WTC11 (cell line): ENCODE results near the gene NANP. TPM values are rescaled to one million over a fixed set of nuclear protein-coding genes. Genes with fewer than 3 reads are reported as not detected.
A peak's percentile ranks its signal among the peaks of the same experiment; 100 is the strongest.

Experiments used
- ATAC-seq: fragments of 200-7000 bp; cut with Tn5 transposase; 2 replicates; pipeline ENCODE4 v1.10.0; 2021; ENCODE audit warnings: mild to moderate bottlenecking, moderate library complexity
- CTCF ChIA-PET: fragments of 300-600 bp; sonication (Branson Sonifier 250); formaldehyde crosslinking; loops from one replicate; lab custom pipeline; 2021; ENCODE audit warnings: antibody characterized with exemption; lab: Charles Lee
- POLR2A ChIA-PET: fragments of 350-600 bp; sonication (Branson Sonifier 250); formaldehyde crosslinking; loops from one replicate; lab custom pipeline; 2021; ENCODE audit warnings: antibody characterized with exemption; lab: Charles Lee
- DNase-seq: peaks from one replicate; pipeline ENCODE4 v3.0.0; 2021; ENCODE audit warnings: low spot score
- H3K27ac Mint-ChIP-seq: 2 replicates; pipeline ENCODE4 v1.8.0; 2021; ENCODE audit warnings: mixed read lengths
- H3K27me3 Mint-ChIP-seq: 2 replicates; pipeline ENCODE4 v1.8.0; 2021; ENCODE audit warnings: low read depth, mild to moderate bottlenecking, moderate library complexity, mixed read lengths
- H3K36me3 Mint-ChIP-seq: 2 replicates; pipeline ENCODE4 v1.8.0; 2021; ENCODE audit warnings: mixed read lengths
- H3K4me1 Mint-ChIP-seq: 2 replicates; pipeline ENCODE4 v1.8.0; 2022; ENCODE audit warnings: mixed read lengths
- H3K4me3 Mint-ChIP-seq: 2 replicates; pipeline ENCODE4 v1.8.0; 2021; ENCODE audit warnings: mild to moderate bottlenecking, moderate library complexity, mixed read lengths
- H3K9me3 Mint-ChIP-seq: 2 replicates; pipeline ENCODE4 v1.8.0; 2021; ENCODE audit warnings: mixed read lengths
- CREM ChIP-seq: sonication (generic); formaldehyde crosslinking; IDR thresholded peaks from 2 replicates; pipeline ENCODE4 v1.8.1; 2022; ENCODE audit warnings: mild to moderate bottlenecking, missing genetic modification reagents, moderate library complexity
- GABPB1 ChIP-seq: sonication (generic); formaldehyde crosslinking; IDR thresholded peaks from 2 replicates; pipeline ENCODE4 v1.8.1; 2023; ENCODE audit warnings: mild to moderate bottlenecking, missing genetic modification reagents
- SP1 ChIP-seq: sonication (generic); formaldehyde crosslinking; conservative IDR thresholded peaks from 2 replicates; pipeline ENCODE4 v1.8.1; 2022; ENCODE audit warnings: missing genetic modification reagents
- TCF7 ChIP-seq: sonication (generic); formaldehyde crosslinking; IDR thresholded peaks from 2 replicates; pipeline ENCODE4 v1.8.0; 2022; ENCODE audit warnings: mild to moderate bottlenecking, low read depth, missing genetic modification reagents, moderate library complexity
- TEAD4 ChIP-seq: sonication (generic); formaldehyde crosslinking; IDR thresholded peaks from 2 replicates; pipeline ENCODE4 v1.8.0; 2022; ENCODE audit warnings: mild to moderate bottlenecking, missing genetic modification reagents
- TP53 ChIP-seq: sonication (generic); formaldehyde crosslinking; IDR thresholded peaks from 2 replicates; pipeline ENCODE4 v1.8.1; 2023; ENCODE audit warnings: mild to moderate bottlenecking, missing genetic modification reagents
- ZNF219 ChIP-seq: sonication (generic); formaldehyde crosslinking; IDR thresholded peaks from 2 replicates; pipeline ENCODE4 v1.8.0; 2023; ENCODE audit warnings: missing genetic modification reagents, mild to moderate bottlenecking, borderline replicate concordance
- ZNF263 ChIP-seq: sonication (generic); formaldehyde crosslinking; IDR thresholded peaks from 2 replicates; pipeline ENCODE4 v1.8.1; 2022; ENCODE audit warnings: low read depth, mild to moderate bottlenecking, moderate library complexity, missing genetic modification reagents
- total RNA-seq: library from RNA; stranded (reverse); gene quantifications from 3 replicates; pipeline ENCODE4 v1.2.3, GENCODE V29; 2021
- TF ChIP-seq, protein P1 (sequence below): sonication (generic); formaldehyde crosslinking; IDR thresholded peaks from 2 replicates; pipeline ENCODE4 v1.8.0; 2022; ENCODE audit warnings: mild to moderate bottlenecking, missing genetic modification reagents
- TF ChIP-seq, protein P2 (sequence below): sonication (generic); formaldehyde crosslinking; IDR thresholded peaks from 2 replicates; pipeline ENCODE4 v1.8.0; 2022; ENCODE audit warnings: missing genetic modification reagents
- TF ChIP-seq, protein P3 (sequence below): sonication (generic); formaldehyde crosslinking; IDR thresholded peaks from 2 replicates; pipeline ENCODE4 v1.8.1; 2023; ENCODE audit warnings: mild to moderate bottlenecking, missing genetic modification reagents, borderline replicate concordance
- TF ChIP-seq, protein P4 (sequence below): sonication (generic); formaldehyde crosslinking; IDR thresholded peaks from 2 replicates; pipeline ENCODE4 v1.8.1; 2022; ENCODE audit warnings: low read depth, missing genetic modification reagents, borderline replicate concordance
- TF ChIP-seq, protein P5 (sequence below): sonication (generic); formaldehyde crosslinking; IDR thresholded peaks from 2 replicates; pipeline ENCODE4 v1.8.1; 2023; ENCODE audit warnings: mild to moderate bottlenecking, missing genetic modification reagents, moderate library complexity

Gene NANP
- total RNA-seq, 1 experiment from 2014 or later: 4.8 TPM

DNA sequence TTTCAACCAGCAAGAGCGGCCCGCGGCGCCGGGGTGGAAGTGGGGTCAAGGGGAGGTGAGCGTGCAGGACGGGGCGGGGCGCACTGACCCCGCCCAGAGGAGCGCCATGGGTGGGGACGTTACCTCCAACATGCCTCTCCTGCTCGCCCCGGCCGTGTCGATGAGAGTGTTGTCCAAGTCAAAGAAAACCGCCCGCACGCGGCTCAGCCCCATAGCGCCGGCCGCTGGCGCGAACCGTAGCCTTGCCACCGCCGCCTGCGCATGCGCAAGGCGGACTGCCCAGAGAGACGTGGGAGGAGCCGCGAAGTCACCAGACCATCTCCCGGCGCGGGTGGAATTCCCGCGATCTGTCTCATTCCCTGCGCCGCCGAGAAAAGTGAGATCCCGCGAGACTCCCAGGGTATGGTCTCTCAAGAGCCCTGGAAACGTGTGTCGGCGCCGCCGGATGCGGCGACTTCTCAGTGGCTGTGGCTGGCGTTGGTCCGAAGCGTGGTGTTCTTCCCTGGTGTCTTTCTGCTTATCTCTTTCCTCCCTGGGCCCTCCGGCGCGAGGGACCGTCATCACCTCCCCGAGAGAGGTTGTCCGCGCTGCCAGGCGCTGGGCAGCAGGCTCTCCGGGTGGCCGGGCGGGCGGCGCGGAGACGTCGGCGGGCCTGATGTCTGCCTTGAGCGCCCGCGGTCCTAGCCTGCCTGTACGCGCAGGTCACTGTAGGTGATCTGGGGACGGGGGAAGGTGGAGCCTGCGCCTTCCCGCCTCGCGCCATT lies at the start of gene NANP (continued):
- no peak for TF ChIP-seq ZNF263 (CRISPR knock-in tag)
- peak; percentile 60 for TF ChIP-seq GABPB1 (CRISPR knock-in tag)
- TF ChIP-seq, protein P1, sequence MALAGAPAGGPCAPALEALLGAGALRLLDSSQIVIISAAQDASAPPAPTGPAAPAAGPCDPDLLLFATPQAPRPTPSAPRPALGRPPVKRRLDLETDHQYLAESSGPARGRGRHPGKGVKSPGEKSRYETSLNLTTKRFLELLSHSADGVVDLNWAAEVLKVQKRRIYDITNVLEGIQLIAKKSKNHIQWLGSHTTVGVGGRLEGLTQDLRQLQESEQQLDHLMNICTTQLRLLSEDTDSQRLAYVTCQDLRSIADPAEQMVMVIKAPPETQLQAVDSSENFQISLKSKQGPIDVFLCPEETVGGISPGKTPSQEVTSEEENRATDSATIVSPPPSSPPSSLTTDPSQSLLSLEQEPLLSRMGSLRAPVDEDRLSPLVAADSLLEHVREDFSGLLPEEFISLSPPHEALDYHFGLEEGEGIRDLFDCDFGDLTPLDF: peak; percentile 91; the same call in 1 of the 2 replicates
- peak; percentile 78; the same call in 1 of the 2 replicates for TF ChIP-seq TP53 (CRISPR knock-in tag)
- TF ChIP-seq CREM (CRISPR knock-in tag): peak; percentile 17; the same call in 1 of the 2 replicates
- TF ChIP-seq, protein P2, sequence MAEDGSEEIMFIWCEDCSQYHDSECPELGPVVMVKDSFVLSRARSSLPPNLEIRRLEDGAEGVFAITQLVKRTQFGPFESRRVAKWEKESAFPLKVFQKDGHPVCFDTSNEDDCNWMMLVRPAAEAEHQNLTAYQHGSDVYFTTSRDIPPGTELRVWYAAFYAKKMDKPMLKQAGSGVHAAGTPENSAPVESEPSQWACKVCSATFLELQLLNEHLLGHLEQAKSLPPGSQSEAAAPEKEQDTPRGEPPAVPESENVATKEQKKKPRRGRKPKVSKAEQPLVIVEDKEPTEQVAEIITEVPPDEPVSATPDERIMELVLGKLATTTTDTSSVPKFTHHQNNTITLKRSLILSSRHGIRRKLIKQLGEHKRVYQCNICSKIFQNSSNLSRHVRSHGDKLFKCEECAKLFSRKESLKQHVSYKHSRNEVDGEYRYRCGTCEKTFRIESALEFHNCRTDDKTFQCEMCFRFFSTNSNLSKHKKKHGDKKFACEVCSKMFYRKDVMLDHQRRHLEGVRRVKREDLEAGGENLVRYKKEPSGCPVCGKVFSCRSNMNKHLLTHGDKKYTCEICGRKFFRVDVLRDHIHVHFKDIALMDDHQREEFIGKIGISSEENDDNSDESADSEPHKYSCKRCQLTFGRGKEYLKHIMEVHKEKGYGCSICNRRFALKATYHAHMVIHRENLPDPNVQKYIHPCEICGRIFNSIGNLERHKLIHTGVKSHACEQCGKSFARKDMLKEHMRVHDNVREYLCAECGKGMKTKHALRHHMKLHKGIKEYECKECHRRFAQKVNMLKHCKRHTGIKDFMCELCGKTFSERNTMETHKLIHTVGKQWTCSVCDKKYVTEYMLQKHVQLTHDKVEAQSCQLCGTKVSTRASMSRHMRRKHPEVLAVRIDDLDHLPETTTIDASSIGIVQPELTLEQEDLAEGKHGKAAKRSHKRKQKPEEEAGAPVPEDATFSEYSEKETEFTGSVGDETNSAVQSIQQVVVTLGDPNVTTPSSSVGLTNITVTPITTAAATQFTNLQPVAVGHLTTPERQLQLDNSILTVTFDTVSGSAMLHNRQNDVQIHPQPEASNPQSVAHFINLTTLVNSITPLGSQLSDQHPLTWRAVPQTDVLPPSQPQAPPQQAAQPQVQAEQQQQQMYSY (CRISPR knock-in tag): peak; percentile 62; the same call in 1 of the 2 replicates
- 0 out of 2 replicates have a peak, but pooled peaks have one; percentile 51 for TF ChIP-seq SP1
- TF ChIP-seq TCF7: 0 out of 2 replicates have a peak, but pooled peaks have one; percentile 71
- TF ChIP-seq, all 79 proteins: peak for 33

DNA sequence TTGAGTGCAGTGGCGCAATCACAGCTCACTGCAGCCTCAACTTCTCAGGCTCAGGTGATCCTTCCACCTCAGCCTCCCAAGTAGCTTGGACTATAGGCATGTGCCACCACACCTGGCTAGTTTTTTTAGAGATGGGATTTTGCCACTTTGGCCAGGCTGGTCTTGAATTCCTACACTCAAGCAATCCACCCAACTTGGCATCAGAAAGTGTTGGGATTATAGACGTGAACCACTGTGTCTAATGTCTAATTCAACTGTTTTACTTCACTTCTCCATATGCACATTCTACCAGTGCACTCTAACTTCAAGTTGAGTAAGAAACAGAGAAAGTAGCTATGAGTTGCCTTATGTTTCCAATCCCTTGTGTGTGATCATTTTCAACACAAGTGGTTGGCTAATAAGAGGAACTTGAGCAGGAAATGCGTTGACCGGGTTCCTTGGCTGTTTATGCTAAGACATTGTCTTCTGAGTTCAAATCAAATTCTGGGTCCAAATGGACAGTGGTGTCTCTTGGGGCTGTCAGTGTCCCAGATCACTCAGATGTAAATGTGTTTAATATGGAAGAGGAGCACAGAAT lies 48.9 kb upstream of the NANP start:
- no peak overlapping the region; the same call in 1 of the 2 replicates for H3K27ac Mint-ChIP-seq
- ATAC-seq (no peak), DNase-seq (no peak)
- CTCF ChIA-PET: no interaction called here
- POLR2A ChIA-PET: no interaction called here
- H3K27me3 Mint-ChIP-seq: no peaks in the 10 kb centered on the region
- H3K4me1 Mint-ChIP-seq: no peaks in the 10 kb centered on the region
- H3K36me3 Mint-ChIP-seq: peaks cover 45% of the 10 kb centered on the region
- TF ChIP-seq, protein P3, sequence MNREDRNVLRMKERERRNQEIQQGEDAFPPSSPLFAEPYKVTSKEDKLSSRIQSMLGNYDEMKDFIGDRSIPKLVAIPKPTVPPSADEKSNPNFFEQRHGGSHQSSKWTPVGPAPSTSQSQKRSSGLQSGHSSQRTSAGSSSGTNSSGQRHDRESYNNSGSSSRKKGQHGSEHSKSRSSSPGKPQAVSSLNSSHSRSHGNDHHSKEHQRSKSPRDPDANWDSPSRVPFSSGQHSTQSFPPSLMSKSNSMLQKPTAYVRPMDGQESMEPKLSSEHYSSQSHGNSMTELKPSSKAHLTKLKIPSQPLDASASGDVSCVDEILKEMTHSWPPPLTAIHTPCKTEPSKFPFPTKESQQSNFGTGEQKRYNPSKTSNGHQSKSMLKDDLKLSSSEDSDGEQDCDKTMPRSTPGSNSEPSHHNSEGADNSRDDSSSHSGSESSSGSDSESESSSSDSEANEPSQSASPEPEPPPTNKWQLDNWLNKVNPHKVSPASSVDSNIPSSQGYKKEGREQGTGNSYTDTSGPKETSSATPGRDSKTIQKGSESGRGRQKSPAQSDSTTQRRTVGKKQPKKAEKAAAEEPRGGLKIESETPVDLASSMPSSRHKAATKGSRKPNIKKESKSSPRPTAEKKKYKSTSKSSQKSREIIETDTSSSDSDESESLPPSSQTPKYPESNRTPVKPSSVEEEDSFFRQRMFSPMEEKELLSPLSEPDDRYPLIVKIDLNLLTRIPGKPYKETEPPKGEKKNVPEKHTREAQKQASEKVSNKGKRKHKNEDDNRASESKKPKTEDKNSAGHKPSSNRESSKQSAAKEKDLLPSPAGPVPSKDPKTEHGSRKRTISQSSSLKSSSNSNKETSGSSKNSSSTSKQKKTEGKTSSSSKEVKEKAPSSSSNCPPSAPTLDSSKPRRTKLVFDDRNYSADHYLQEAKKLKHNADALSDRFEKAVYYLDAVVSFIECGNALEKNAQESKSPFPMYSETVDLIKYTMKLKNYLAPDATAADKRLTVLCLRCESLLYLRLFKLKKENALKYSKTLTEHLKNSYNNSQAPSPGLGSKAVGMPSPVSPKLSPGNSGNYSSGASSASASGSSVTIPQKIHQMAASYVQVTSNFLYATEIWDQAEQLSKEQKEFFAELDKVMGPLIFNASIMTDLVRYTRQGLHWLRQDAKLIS (CRISPR knock-in tag): no peak
- TF ChIP-seq ZNF219 (CRISPR knock-in tag) (no peak), TEAD4 (CRISPR knock-in tag) (no peak)
- TF ChIP-seq, protein P4, sequence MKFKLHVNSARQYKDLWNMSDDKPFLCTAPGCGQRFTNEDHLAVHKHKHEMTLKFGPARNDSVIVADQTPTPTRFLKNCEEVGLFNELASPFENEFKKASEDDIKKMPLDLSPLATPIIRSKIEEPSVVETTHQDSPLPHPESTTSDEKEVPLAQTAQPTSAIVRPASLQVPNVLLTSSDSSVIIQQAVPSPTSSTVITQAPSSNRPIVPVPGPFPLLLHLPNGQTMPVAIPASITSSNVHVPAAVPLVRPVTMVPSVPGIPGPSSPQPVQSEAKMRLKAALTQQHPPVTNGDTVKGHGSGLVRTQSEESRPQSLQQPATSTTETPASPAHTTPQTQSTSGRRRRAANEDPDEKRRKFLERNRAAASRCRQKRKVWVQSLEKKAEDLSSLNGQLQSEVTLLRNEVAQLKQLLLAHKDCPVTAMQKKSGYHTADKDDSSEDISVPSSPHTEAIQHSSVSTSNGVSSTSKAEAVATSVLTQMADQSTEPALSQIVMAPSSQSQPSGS (CRISPR knock-in tag): no peak
- TF ChIP-seq, protein P5, sequence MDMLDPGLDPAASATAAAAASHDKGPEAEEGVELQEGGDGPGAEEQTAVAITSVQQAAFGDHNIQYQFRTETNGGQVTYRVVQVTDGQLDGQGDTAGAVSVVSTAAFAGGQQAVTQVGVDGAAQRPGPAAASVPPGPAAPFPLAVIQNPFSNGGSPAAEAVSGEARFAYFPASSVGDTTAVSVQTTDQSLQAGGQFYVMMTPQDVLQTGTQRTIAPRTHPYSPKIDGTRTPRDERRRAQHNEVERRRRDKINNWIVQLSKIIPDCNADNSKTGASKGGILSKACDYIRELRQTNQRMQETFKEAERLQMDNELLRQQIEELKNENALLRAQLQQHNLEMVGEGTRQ (CRISPR knock-in tag): no peak
- TF ChIP-seq, all 79 proteins: peak for 0
- no peak overlapping the region for H3K4me3 Mint-ChIP-seq
- peaks cover 3% of the 10 kb centered on the region; the same call in 1 of the 2 replicates for H3K9me3 Mint-ChIP-seq
